ENCODE measurements around the gene NTNG2. TPM values are rescaled to one million over a fixed set of nuclear protein-coding genes. Genes with fewer than 3 reads are reported as not detected.

NTNG2 gene
- total and polyA plus RNA-seq, 10 of the 15 experiments (the other 5 are each of a cell fraction or from before 2014, with no cell fraction given), result 0.37 to 0.79 (median 0.45) TPM; not detected in 6

- TF ChIP-seq GATAD2B (conservative IDR thresholded peaks at IDR 0.05; ENCODE audit: low read depth), result no peak
- no peak for TF ChIP-seq STAT3 (IDR thresholded peaks at IDR 0.05; ENCODE audit: low read depth, low read length)
Observed at GRCh38 chr9:132181796-132182313, 20.0 kb downstream of the NTNG2 start (continued).

GRCh38 chr9:132182314-132183091, 20.6 kb downstream of the NTNG2 start:
- DNase-seq (ENCODE audit: low read depth, low spot score) (no peak), ATAC-seq (no peak), FAIRE-seq (no peak)
- Histone ChIP-seq H3K4me1 (ENCODE audit: control insufficient read depth, insufficient read depth, low read length) (peaks cover 4% of the 10 kb centered on the region), H4K20me1 (ENCODE audit: control insufficient read depth, insufficient read depth) (no peaks in the 10 kb centered on the region), H3K27me3 (replicated peaks in 1 of 2; ENCODE audit: control insufficient read depth in 2 of 2, insufficient read depth in 2 of 2, low read length in 1 of 2) (peaks cover 1 to 4% of the 10 kb centered on the region in 2 experiments; a peak in 2 of 4 replicates), H3K9ac (ENCODE audit: control insufficient read depth, insufficient read depth, low read length) (no peak overlapping the region), H2AFZ (ENCODE audit: control insufficient read depth, low read depth, low read length) (no peak overlapping the region), H3K36me3 (ENCODE audit: control insufficient read depth in 2 of 2, insufficient read depth in 2 of 2, low read length in 1 of 2) (no peaks in the 10 kb centered on the region), H3K9me3 (replicated peaks; ENCODE audit: control insufficient read depth, insufficient read depth, low read length) (no peaks in the 10 kb centered on the region), H3K4me3 (no peak overlapping the region), H3K79me2 (ENCODE audit: control insufficient read depth, insufficient read depth, low read length) (no peaks in the 10 kb centered on the region), H3K27ac (ENCODE audit: control insufficient read depth, insufficient read depth) (no peak overlapping the region), H3K4me2 (ENCODE audit: control insufficient read depth, insufficient read depth) (no peak overlapping the region)
- intact Hi-C loops (cut with micrococcal nuclease; ENCODE audit: unreplicated experiment), result no loop called here
- BruUV-seq (replicated peaks), result no TSS peak
- in situ Hi-C loops (cut with MboI), result no loop called here
- TF ChIP-seq ZNF274 (IDR thresholded peaks at IDR 0.05; ENCODE audit: insufficient read depth, insufficient read length) (no peak), PAX8 (IDR thresholded peaks at IDR 0.05) (no peak), HDGF (IDR thresholded peaks at IDR 0.05) (no peak), REST (IDR thresholded peaks at IDR 0.05; ENCODE audit: low read depth, low read length) (no peak), SMARCA5 (IDR thresholded peaks at IDR 0.05) (no peak), CBX5 (IDR thresholded peaks at IDR 0.05; ENCODE audit: low read depth) (no peak), LARP7 (IDR thresholded peaks at IDR 0.05) (no peak), CEBPZ (IDR thresholded peaks at IDR 0.05; ENCODE audit: low read depth, low read length) (no peak), ZSCAN29 (IDR thresholded peaks at IDR 0.05) (no peak), RCOR1 (conservative IDR thresholded peaks at IDR 0.05; ENCODE audit: low read depth, low read length) (no peak), ESRRA (IDR thresholded peaks at IDR 0.05; ENCODE audit: low read length) (no peak)
- 25% methylated on average over 18 of the region's 18 CpGs for WGBS (ENCODE audit: insufficient coverage, insufficient replicate concordance, low lambda C conversion rate, missing lambda C conversion rate)
- CTCF ChIA-PET, result interaction anchor here (0.6 to 1.3 kb wide), 2 partner anchors 13 to 75 kb away, joined by 3 to 5 read pairs; no protein-coding TSS in a partner anchor
- SMC1A ChIA-PET (ENCODE audit: uncharacterized antibody, unreplicated experiment), result no interaction called here
- RAD21 ChIA-PET (ENCODE audit: unreplicated experiment), result no interaction called here
- POLR2A ChIA-PET, result no interaction called here
